Right lobe of liver (tissue), 6 donors: ENCODE measurements around the gene PIK3CB. TPM values are rescaled to one million over a fixed set of nuclear protein-coding genes. Genes with fewer than 3 reads are reported as not detected.

ENCODE experiments used
- ATAC-seq, 4 donors: fragments of 200-7000 bp; cut with Tn5 transposase; one replicate each; pipeline ENCODE4 v1.9.1; 2020; ENCODE audit warnings: mild to moderate bottlenecking in 4 of 4, moderate library complexity in 4 of 4
- DNase-seq, 3 donors: peaks; one replicate each; pipeline ENCODE4 v3.0.0-alpha.2; 2020
- H3K27ac ChIP-seq, 3 donors: fragments of 200-600 bp; one replicate each; pipeline ENCODE4 v1.8.0; 2022
- H3K27me3 ChIP-seq, 2 donors: fragments of 200-600 bp; one replicate each; pipeline ENCODE4 v1.8.0; 2022
- H3K36me3 ChIP-seq, 4 donors: fragments of 200-600 bp; sonication (generic) in 1 of 4; one replicate each; pipeline versions ENCODE4 v1.5.1 to v1.8.0; 2017 to 2022; ENCODE audit warnings: control low read depth in 1 of 4
- H3K4me1 ChIP-seq, 4 donors: fragments of 200-600 bp; sonication (generic) in 1 of 4; one replicate each; pipeline versions ENCODE4 v1.5.1 to v1.8.0; 2017 to 2022; ENCODE audit warnings: control low read depth in 1 of 4
- H3K4me3 ChIP-seq, 3 donors: fragments of 200-600 bp; one replicate each; pipeline ENCODE4 v1.8.0; 2022
- H3K9me3 ChIP-seq, 4 donors: fragments of 200-600 bp; sonication (generic) in 1 of 4; one replicate each; pipeline versions ENCODE4 v1.5.1 to v1.8.0; 2017 to 2022; ENCODE audit warnings: control low read depth in 1 of 4
- CTCF ChIP-seq, 4 donors: fragments of 200-600 bp in 3 of 4; fragments of 450-650 bp in 1 of 4; IDR thresholded peaks; one replicate each; pipeline versions ENCODE4 v1.5.1 to v1.8.0; 2016 to 2022; ENCODE audit warnings: antibody characterized with exemption in 4 of 4, mild to moderate bottlenecking in 2 of 4
- POLR2A ChIP-seq: fragments of 450-650 bp; IDR thresholded peaks from one replicate; pipeline ENCODE4 v1.6.1; 2017; ENCODE audit warnings: antibody characterized with exemption, mild to moderate bottlenecking
- WGBS: methylation state at CpG from one replicate; pipeline ENCODE4 v1.1.6; 2018; ENCODE audit warnings: low coverage, low lambda C conversion rate; ENCODE audit not compliant: insufficient coverage; ENCODE audit errors: missing lambda C conversion rate; 5-methylcytosine and 5-hydroxymethylcytosine counted together
- intact Hi-C, 2 donors: fragments of 100-400 bp; cut with DNase I; formaldehyde crosslinking; loops; one replicate each; pipeline versions ENCODE4 v1.11.2 to v1.14.1; 2022
- total RNA-seq, 6 experiments: library from RNA; depleted of rRNA in 2 of 6; stranded (reverse); fragments of >200 nt in 2 of 6; fragmentation: NEBNext Ultra II Directional in 3 of 6; extraction: Animal tissue kit (Norgen Biotek cat#: 25700) in 3 of 6; gene quantifications; one replicate each; pipeline versions ENCODE4 v1.1.0 to v1.2.4, GENCODE V29; 2016 to 2023
- donor health status: DM: no; HTN: yes; CAD: no.
- donor health status: DM: no; HTN: no; CAD: no.
- donor health status: DM: no; HTN: no; CAD: no.
- donor health status: DM: no; HTN: yes; CAD: no.
- donor health status: DM: no; HTN: yes; CAD: no.

The PIK3CB gene
- total RNA-seq, 6 experiments from 2014 or later, result 12.1 to 20.9 (median 14.6) TPM

GRCh38 chr3:138767498-138768104 lies 67.1 kb downstream of the PIK3CB start:
- peak overlapping the region in 1 of 3 donors; percentile 22 for H3K27ac ChIP-seq
- TF ChIP-seq POLR2A (no peak), CTCF (IDR thresholded peaks at IDR 0.05) (no peak)
- peaks cover 0 to 3% (median 1%) of the 10 kb centered on the region in 4 donors for H3K4me1 ChIP-seq
- 73% methylated on average over 3 of the region's 11 CpGs for whole genome bisulfite sequencing
- intact Hi-C loops, result no loop called here
- no peaks in the 10 kb centered on the region for H3K27me3 ChIP-seq
- no peak overlapping the region for H3K4me3 ChIP-seq
- ATAC-seq (peak; percentile 67 to 87 (median 75)), DNase-seq (peak in 1 of 3 donors; percentile 61)
- no peaks in the 10 kb centered on the region for H3K36me3 ChIP-seq
- no peaks in the 10 kb centered on the region for H3K9me3 ChIP-seq

- intact Hi-C loops, result no loop called here
- 95% methylated on average over 2 of the region's 2 CpGs for WGBS
Observed at GRCh38 chr3:138761002-138761401, 73.7 kb downstream of the PIK3CB start.

GRCh38 chr3:138748190-138748589 lies 86.5 kb downstream of the PIK3CB start:
- H3K9me3 ChIP-seq, result no peaks in the 10 kb centered on the region
- intact Hi-C loops, result no loop called here
- H3K4me1 ChIP-seq, result no peaks in the 10 kb centered on the region
- TF ChIP-seq CTCF (IDR thresholded peaks at IDR 0.05) (no peak), POLR2A (no peak)
- ATAC-seq (no peak), DNase-seq (no peak)
- no peak overlapping the region for H3K4me3 ChIP-seq
- H3K27me3 ChIP-seq, result no peaks in the 10 kb centered on the region
- H3K27ac ChIP-seq, result no peak overlapping the region
- 78% methylated on average over 2 of the region's 2 CpGs for WGBS
- no peaks in the 10 kb centered on the region for H3K36me3 ChIP-seq

More at GRCh38 chr3:138761002-138761401, 73.7 kb downstream of the PIK3CB start:
- Histone ChIP-seq H3K4me3 (no peak overlapping the region), H3K9me3 (no peaks in the 10 kb centered on the region), H3K27ac (no peak overlapping the region), H3K27me3 (no peaks in the 10 kb centered on the region), H3K36me3 (peaks cover 0 to 4% (median 0%) of the 10 kb centered on the region in 4 donors), H3K4me1 (no peaks in the 10 kb centered on the region)
- ATAC-seq, result no peak
- no peak for DNase-seq
- TF ChIP-seq POLR2A (no peak), CTCF (IDR thresholded peaks at IDR 0.05) (no peak)

DNA sequence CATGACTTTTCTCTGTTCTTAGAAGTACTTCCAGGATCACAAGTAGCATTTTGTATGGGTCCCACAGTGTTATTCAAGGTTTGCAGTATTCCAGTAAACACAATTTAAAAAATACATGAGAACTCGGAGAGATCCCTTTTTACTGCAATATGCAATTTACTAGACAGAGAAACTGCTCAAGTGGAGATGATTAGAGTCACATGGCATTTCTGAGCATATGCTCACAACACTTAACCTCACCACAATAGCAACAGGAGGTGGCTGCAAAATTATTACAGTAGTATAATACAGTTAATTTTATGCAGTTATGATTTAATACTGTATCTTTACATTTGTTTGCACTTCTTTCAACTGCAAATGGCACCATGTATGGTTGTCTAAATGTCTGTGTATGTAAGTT lies 87.5 kb downstream of the PIK3CB start:
- Histone ChIP-seq H3K4me3 (no peak overlapping the region), H3K4me1 (no peaks in the 10 kb centered on the region), H3K36me3 (no peaks in the 10 kb centered on the region), H3K9me3 (no peaks in the 10 kb centered on the region), H3K27me3 (no peaks in the 10 kb centered on the region), H3K27ac (no peak overlapping the region)
- ATAC-seq (no peak), DNase-seq (no peak)
- 100% methylated on average over 1 of the region's 1 CpG for WGBS
- intact Hi-C loops, result no loop called here
- TF ChIP-seq CTCF (IDR thresholded peaks at IDR 0.05) (no peak), POLR2A (no peak)
